Tibial nerve (tissue), 4 donors: ENCODE data around the gene AP2A2. TPM values are rescaled to one million over a fixed set of nuclear protein-coding genes. Genes with fewer than 3 reads are reported as not detected.

ENCODE experiments used
- DNase-seq, 2 donors: peaks; one replicate each; pipeline ENCODE4 v3.0.0-alpha.2; 2019; ENCODE audit warnings: low spot score in 2 of 2
- H3K27ac ChIP-seq, 4 donors: fragments of 200-600 bp; sonication (generic) in 3 of 4; one replicate each; pipeline ENCODE4 v1.5.1; 2017 to 2019; ENCODE audit warnings: mild to moderate bottlenecking in 1 of 4
- H3K27me3 ChIP-seq, 2 donors: fragments of 200-600 bp; sonication (generic) in 1 of 2; one replicate each; pipeline versions ENCODE4 v1.5.1 to v1.6.0; 2017 to 2019
- H3K36me3 ChIP-seq, 3 donors: fragments of 200-600 bp; sonication (generic); one replicate each; pipeline ENCODE4 v1.5.1; 2018 to 2019
- H3K4me1 ChIP-seq, 4 donors: fragments of 200-600 bp; sonication (generic) in 3 of 4; one replicate each; pipeline ENCODE4 v1.5.1; 2017 to 2019
- H3K4me3 ChIP-seq, 4 donors: fragments of 200-600 bp; sonication (generic) in 3 of 4; one replicate each; pipeline ENCODE4 v1.5.1; 2017 to 2019; ENCODE audit warnings: mild to moderate bottlenecking in 1 of 4, moderate library complexity in 1 of 4
- H3K9me3 ChIP-seq, 4 donors: fragments of 200-600 bp; sonication (generic) in 3 of 4; one replicate each; pipeline ENCODE4 v1.5.1; 2017 to 2019
- CTCF ChIP-seq, 5 experiments: fragments of 200-600 bp in 3 of 5; fragments of 450-650 bp in 2 of 5; sonication (generic) in 3 of 5; IDR thresholded peaks; one replicate each; pipeline ENCODE4 v1.5.1; 2016 to 2019; ENCODE audit warnings: antibody characterized with exemption in 5 of 5, mild to moderate bottlenecking in 3 of 5, moderate library complexity in 2 of 5
- EP300 ChIP-seq, 2 donors: sonication (generic); formaldehyde crosslinking; IDR thresholded peaks; one replicate each; pipeline ENCODE4 v1.6.1; 2017; ENCODE audit warnings: antibody characterized with exemption in 2 of 2, mild to moderate bottlenecking in 1 of 2
- POLR2A ChIP-seq, 2 donors: fragments of 450-650 bp; IDR thresholded peaks; one replicate each; pipeline ENCODE4 v1.6.1; 2017; ENCODE audit warnings: antibody characterized with exemption in 2 of 2, mild to moderate bottlenecking in 2 of 2, moderate library complexity in 2 of 2
- WGBS, 2 donors: methylation state at CpG; one replicate each; pipeline ENCODE4 v1.1.5; 2018; 5-methylcytosine and 5-hydroxymethylcytosine counted together
- total RNA-seq, 4 donors: library from RNA; depleted of rRNA; stranded (reverse); fragments of >200 nt; gene quantifications; one replicate each; pipeline ENCODE4 v1.1.0, GENCODE V29; 2016

The AP2A2 gene
- total RNA-seq, 4 donors from 2014 or later, result 70.8 to 136 (median 90.3) TPM

DNA sequence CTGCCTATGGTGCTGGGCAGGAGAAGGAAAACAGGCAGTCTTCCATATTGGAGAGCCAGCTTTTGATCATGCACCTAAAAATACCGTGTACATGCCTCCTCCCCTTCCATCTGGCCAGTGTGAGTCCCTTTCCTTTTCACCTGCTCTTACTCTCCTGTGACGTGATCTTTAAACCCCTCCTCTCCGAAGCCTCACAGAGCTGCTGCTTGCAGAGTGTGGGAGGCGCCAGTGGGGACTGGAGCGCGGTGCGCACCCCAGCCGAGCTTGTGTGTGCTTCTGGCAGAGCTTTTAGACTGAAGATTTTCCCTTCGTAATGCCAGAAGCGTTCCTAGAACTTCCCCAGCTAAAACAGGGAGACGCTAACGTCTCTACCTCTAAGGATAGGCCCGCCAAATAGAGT, 81.1 kb downstream of the AP2A2 start:
- peaks cover 0 to 11% (median 0%) of the 10 kb centered on the region in 4 donors for H3K4me1 ChIP-seq
- no peak overlapping the region for H3K27ac ChIP-seq
- H3K4me3 ChIP-seq, result no peak overlapping the region
- H3K27me3 ChIP-seq, result no peaks in the 10 kb centered on the region
- H3K9me3 ChIP-seq, result no peaks in the 10 kb centered on the region
- DNase-seq, result no peak
- TF ChIP-seq POLR2A (IDR thresholded peaks at IDR 0.05) (no peak), CTCF (IDR thresholded peaks at IDR 0.05) (no peak), EP300 (IDR thresholded peaks at IDR 0.05) (no peak)
- WGBS, 2 donors, result 84 to 86% methylated on average over 13 of the region's 13 CpGs
- H3K36me3 ChIP-seq, result peaks cover 0 to 97% (median 30%) of the 10 kb centered on the region in 3 donors

GRCh38 chr11:1007279-1007678, 81.6 kb downstream of the AP2A2 start:
- Histone ChIP-seq H3K36me3 (peaks cover 0 to 97% (median 26%) of the 10 kb centered on the region in 3 donors), H3K4me3 (no peak overlapping the region), H3K27ac (no peak overlapping the region), H3K9me3 (no peaks in the 10 kb centered on the region), H3K4me1 (peaks cover 0 to 11% (median 0%) of the 10 kb centered on the region in 4 donors), H3K27me3 (no peaks in the 10 kb centered on the region)
- DNase-seq, result no peak
- WGBS, 2 donors, result 90 to 91% methylated on average over 9 to 10 of the region's 10 CpGs
- TF ChIP-seq EP300 (IDR thresholded peaks at IDR 0.05), result no peak
- no peak for TF ChIP-seq CTCF (IDR thresholded peaks at IDR 0.05)
- no peak for TF ChIP-seq POLR2A (IDR thresholded peaks at IDR 0.05)

- no peak overlapping the region for H3K27ac ChIP-seq
- H3K4me3 ChIP-seq, result no peak overlapping the region
- peaks cover 0 to 2% (median 0%) of the 10 kb centered on the region in 4 donors for H3K4me1 ChIP-seq
- no peak for DNase-seq
- H3K36me3 ChIP-seq, result peaks cover 0 to 97% (median 22%) of the 10 kb centered on the region in 3 donors
- no peak for TF ChIP-seq CTCF (IDR thresholded peaks at IDR 0.05)
- TF ChIP-seq EP300 (IDR thresholded peaks at IDR 0.05), result no peak
- no peak for TF ChIP-seq POLR2A (IDR thresholded peaks at IDR 0.05)
- 89 to 92% methylated on average over 19 to 33 of the region's 38 CpGs for WGBS, 2 donors
- H3K9me3 ChIP-seq, result no peaks in the 10 kb centered on the region
- no peaks in the 10 kb centered on the region for H3K27me3 ChIP-seq
Measured at GRCh38 chr11:1008001-1008802, 82.5 kb downstream of the AP2A2 start.

GRCh38 chr11:1008803-1009145, 83.1 kb downstream of the AP2A2 start:
- Histone ChIP-seq H3K4me3 (no peak overlapping the region), H3K9me3 (no peaks in the 10 kb centered on the region), H3K27ac (no peak overlapping the region), H3K36me3 (peaks cover 0 to 99% (median 22%) of the 10 kb centered on the region in 3 donors), H3K27me3 (no peaks in the 10 kb centered on the region), H3K4me1 (no peaks in the 10 kb centered on the region)
- 88 to 93% methylated on average over 11 of the region's 11 CpGs for WGBS, 2 donors
- no peak for TF ChIP-seq POLR2A (IDR thresholded peaks at IDR 0.05)
- no peak for TF ChIP-seq CTCF (IDR thresholded peaks at IDR 0.05)
- no peak for TF ChIP-seq EP300 (IDR thresholded peaks at IDR 0.05)
- DNase-seq, result no peak

DNA sequence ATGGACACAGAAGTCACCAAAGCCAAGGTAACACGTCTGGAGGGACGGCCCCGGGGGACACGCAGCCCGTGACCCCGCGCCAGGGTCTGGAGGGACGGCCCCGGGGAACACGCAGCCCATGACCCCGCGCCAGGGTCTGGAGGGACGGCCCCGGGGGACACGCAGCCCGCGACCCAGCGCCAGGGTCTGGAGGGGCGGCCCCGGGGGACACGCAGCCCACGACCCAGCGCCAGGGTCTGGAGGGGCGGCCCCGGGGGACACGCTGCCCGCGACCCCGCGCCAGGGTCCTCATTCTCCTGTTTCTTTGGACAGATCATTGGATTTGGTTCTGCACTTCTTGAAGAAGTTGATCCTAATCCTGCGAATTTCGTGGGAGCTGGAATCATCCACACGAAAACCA, 83.7 kb downstream of the AP2A2 start:
- Histone ChIP-seq H3K4me1 (no peaks in the 10 kb centered on the region), H3K9me3 (no peaks in the 10 kb centered on the region), H3K36me3 (peaks cover 0 to 99% (median 22%) of the 10 kb centered on the region in 3 donors), H3K27me3 (no peaks in the 10 kb centered on the region), H3K27ac (no peak overlapping the region), H3K4me3 (no peak overlapping the region)
- DNase-seq, result no peak
- WGBS, 2 donors, result 89 to 92% methylated on average over 23 to 33 of the region's 33 CpGs
- no peak for TF ChIP-seq POLR2A (IDR thresholded peaks at IDR 0.05)
- TF ChIP-seq EP300 (IDR thresholded peaks at IDR 0.05), result no peak
- no peak for TF ChIP-seq CTCF (IDR thresholded peaks at IDR 0.05)
